OCI-LY7 (cell line): ENCODE data around the gene COBL. TPM values are rescaled to one million over a fixed set of nuclear protein-coding genes. Genes with fewer than 3 reads are reported as not detected.

ENCODE experiments used
- BruUV-seq: library from RNA; stranded (reverse); fragments of 400-500 nt; replicated peaks from 2 replicates; lab custom pipeline; 2021; lab: Mats Ljungman, UMichigan
- CTCF ChIA-PET: fragments of 300-600 bp; sonication (Branson Sonifier 250); formaldehyde crosslinking; loops from one replicate; lab custom pipeline; 2022; ENCODE audit warnings: antibody characterized with exemption; ENCODE audit not compliant: unreplicated experiment; lab: Charles Lee
- POLR2A ChIA-PET: fragments of 300-600 bp; sonication (Branson Sonifier 250); formaldehyde crosslinking; loops from one replicate; lab custom pipeline; 2022; ENCODE audit warnings: antibody characterized with exemption; lab: Charles Lee
- DNase-seq: peaks from one replicate; pipeline ENCODE4 v3.0.0-alpha.2; 2015; ENCODE audit warnings: low spot score
- H2AFZ ChIP-seq: fragments of 200-600 bp; sonication (generic), shearing (Covaris generic); 2 replicates; pipeline ENCODE4 v1.6.1; 2014; ENCODE audit warnings: mild to moderate bottlenecking, antibody characterized with exemption, low read length, moderate library complexity
- H3K27ac ChIP-seq: fragments of 200-600 bp; sonication (generic); 2 replicates; pipeline ENCODE4 v1.5.1; 2014; ENCODE audit warnings: mixed run types, low read depth, mild to moderate bottlenecking, moderate library complexity, low read length, inconsistent platforms; ENCODE audit not compliant: poor library complexity, severe bottlenecking
- H3K36me3 ChIP-seq: fragments of 200-600 bp; sonication (generic); 2 replicates; pipeline ENCODE4 v1.6.1; 2014; ENCODE audit warnings: mild to moderate bottlenecking, antibody characterized with exemption, low read length, moderate library complexity, mixed read lengths; ENCODE audit not compliant: insufficient read depth
- H3K4me1 ChIP-seq: fragments of 200-600 bp; sonication (generic); 2 replicates; pipeline ENCODE4 v1.5.1; 2014; ENCODE audit warnings: mild to moderate bottlenecking, low read length; ENCODE audit not compliant: insufficient read depth, poor library complexity, severe bottlenecking
- H3K4me2 ChIP-seq: fragments of 200-600 bp; sonication (generic); 2 replicates; pipeline ENCODE4 v1.6.1; 2014; ENCODE audit warnings: mild to moderate bottlenecking, low read length
- H3K4me3 ChIP-seq: fragments of 200-600 bp; sonication (generic); 2 replicates; pipeline ENCODE4 v1.5.1; 2014; ENCODE audit warnings: mild to moderate bottlenecking, low read depth, low read length; ENCODE audit not compliant: poor library complexity, severe bottlenecking
- H3K79me2 ChIP-seq: fragments of 200-600 bp; sonication (generic); 2 replicates; pipeline ENCODE4 v1.6.1; 2016; ENCODE audit warnings: low read depth, mild to moderate bottlenecking, low read length, moderate library complexity, mixed read lengths; ENCODE audit not compliant: insufficient read depth
- H3K9me2 ChIP-seq: fragments of 200-600 bp; sonication (generic); 2 replicates; pipeline ENCODE4 v1.6.1; 2016; ENCODE audit warnings: mild to moderate bottlenecking, low read length, mixed read lengths; ENCODE audit not compliant: insufficient read depth
- H3K9me3 ChIP-seq: fragments of 200-600 bp; sonication (generic); 2 replicates; pipeline ENCODE4 v1.6.1; 2014; ENCODE audit warnings: mild to moderate bottlenecking, mixed run types, low read length, mixed read lengths
- H4K20me1 ChIP-seq: fragments of 200-600 bp; sonication (generic); 2 replicates; pipeline ENCODE4 v1.6.1; 2014; ENCODE audit warnings: mild to moderate bottlenecking, antibody characterized with exemption, low read length, moderate library complexity, mixed read lengths; ENCODE audit not compliant: insufficient read depth
- CTCF ChIP-seq: fragments of 200-600 bp; sonication (generic); conservative IDR thresholded peaks from 2 replicates; pipeline ENCODE4 v1.5.1; 2014; ENCODE audit warnings: mild to moderate bottlenecking, antibody characterized with exemption, low read length, moderate library complexity, mixed read lengths
- EZH2phosphoT487 ChIP-seq: fragments of 200-600 bp; sonication (generic); IDR thresholded peaks from 2 replicates; pipeline ENCODE4 v1.6.1; 2018; ENCODE audit warnings: low read depth, borderline replicate concordance, mild to moderate bottlenecking, mixed run types, antibody characterized with exemption, low read length, moderate library complexity, mixed read lengths
- intact Hi-C: fragments of 100-400 bp; cut with micrococcal nuclease; formaldehyde crosslinking; loops from one replicate; pipeline ENCODE4 v1.10.0; 2022; ENCODE audit not compliant: unreplicated experiment
- total RNA-seq, 2 experiments: library from RNA; depleted of rRNA in 1 of 2; stranded (reverse); fragments of >200 nt in 1 of 2; shearing (Covaris generic) in 1 of 2; gene quantifications; 2 replicates each; pipeline ENCODE4 v1.2.3, GENCODE V29; 2014 to 2022

COBL gene
- total RNA-seq, 2 experiments from 2014 or later = not detected

- Histone ChIP-seq H3K36me3 (no peaks in the 10 kb centered on the region), H2AFZ (no peak overlapping the region), H3K79me2 (no peaks in the 10 kb centered on the region), H3K9me3 (no peaks in the 10 kb centered on the region), H3K27ac (no peak overlapping the region), H3K9me2 (no peaks in the 10 kb centered on the region), H4K20me1 (no peaks in the 10 kb centered on the region), H3K4me3 (no peak overlapping the region), H3K4me2 (no peak overlapping the region), H3K4me1 (no peaks in the 10 kb centered on the region)
- intact Hi-C loops = no loop called here
- ChIA-PET POLR2A (no interaction called here), CTCF (no interaction called here)
- TF ChIP-seq EZH2phosphoT487 (no peak), CTCF (no peak)
- DNase-seq = no peak
- no TSS peak for BruUV-seq
Measured at GRCh38 chr7:51148216-51148615, 168.4 kb downstream of the COBL start.

- H3K9me2 ChIP-seq = no peaks in the 10 kb centered on the region
- no peak overlapping the region for H2AFZ ChIP-seq
- ChIA-PET CTCF (no interaction called here), POLR2A (no interaction called here)
- no peak overlapping the region for H3K4me3 ChIP-seq
- BruUV-seq = no TSS peak
- no peak for DNase-seq
- no peak overlapping the region for H3K27ac ChIP-seq
- H3K4me2 ChIP-seq = no peak overlapping the region
- intact Hi-C loops = no loop called here
- H3K36me3 ChIP-seq = no peaks in the 10 kb centered on the region
- no peak for TF ChIP-seq CTCF
- TF ChIP-seq EZH2phosphoT487 = no peak
- no peaks in the 10 kb centered on the region for H3K9me3 ChIP-seq
- no peaks in the 10 kb centered on the region for H4K20me1 ChIP-seq
- no peaks in the 10 kb centered on the region for H3K4me1 ChIP-seq
- H3K79me2 ChIP-seq = no peaks in the 10 kb centered on the region
Measured at GRCh38 chr7:51146816-51147586, 169.6 kb downstream of the COBL start.

- no peak overlapping the region for H3K27ac ChIP-seq
- H3K36me3 ChIP-seq = no peaks in the 10 kb centered on the region
- no peaks in the 10 kb centered on the region for H3K4me1 ChIP-seq
- no peak overlapping the region for H3K4me2 ChIP-seq
- H3K9me3 ChIP-seq = no peaks in the 10 kb centered on the region
- no peak for DNase-seq
- H3K9me2 ChIP-seq = no peaks in the 10 kb centered on the region
- H2AFZ ChIP-seq = no peak overlapping the region
- TF ChIP-seq CTCF (no peak), EZH2phosphoT487 (no peak)
- CTCF ChIA-PET = no interaction called here
- H3K79me2 ChIP-seq = no peaks in the 10 kb centered on the region
- POLR2A ChIA-PET = no interaction called here
- BruUV-seq = no TSS peak
- intact Hi-C loops = no loop called here
- H3K4me3 ChIP-seq = no peak overlapping the region
- H4K20me1 ChIP-seq = no peaks in the 10 kb centered on the region
Measured at GRCh38 chr7:51144178-51144577, 172.4 kb downstream of the COBL start.
